H1 (cell line): Measurements from ENCODE around the gene FBLN2.

ENCODE experiments used
- ASH2L ChIP-seq: fragments of 200-600, 300-600 bp; sonication (generic); IDR thresholded peaks from one replicate; pipeline ENCODE4 v1.7.1; 2017; ENCODE audit warnings: low read length
- BACH1 ChIP-seq: IDR thresholded peaks from 2 replicates; pipeline ENCODE4 v1.6.1; 2012; ENCODE audit warnings: low read length, improper control_type of control experiment
- BCL11A ChIP-seq, 2 experiments: IDR thresholded peaks; one replicate each; pipeline ENCODE4 v1.6.1; 2011; ENCODE audit warnings: low read depth in 2 of 2, low read length in 2 of 2, mild to moderate bottlenecking in 2 of 2
- BRCA1 ChIP-seq: IDR thresholded peaks from 2 replicates; pipeline ENCODE4 v1.6.1; 2012; ENCODE audit warnings: low read depth, low read length, improper control_type of control experiment
- POLR2AphosphoS5 ChIP-seq: IDR thresholded peaks from 2 replicates; pipeline ENCODE4 v1.6.1; 2011; ENCODE audit warnings: low read depth, low read length
- TF ChIP-seq, protein P1 (sequence below), 3 experiments: IDR thresholded peaks; 1 replicate in 2 of 3; 2 replicates in 1 of 3; pipeline versions ENCODE4 v1.5.1 to v1.6.1; 2011; ENCODE audit warnings: low read length in 3 of 3, mild to moderate bottlenecking in 3 of 3, inconsistent platforms in 2 of 3, low read depth in 1 of 3, moderate library complexity in 1 of 3; ENCODE audit not compliant: insufficient read depth in 1 of 3; ENCODE audit errors: control extremely low read depth in 1 of 3

DNA sequence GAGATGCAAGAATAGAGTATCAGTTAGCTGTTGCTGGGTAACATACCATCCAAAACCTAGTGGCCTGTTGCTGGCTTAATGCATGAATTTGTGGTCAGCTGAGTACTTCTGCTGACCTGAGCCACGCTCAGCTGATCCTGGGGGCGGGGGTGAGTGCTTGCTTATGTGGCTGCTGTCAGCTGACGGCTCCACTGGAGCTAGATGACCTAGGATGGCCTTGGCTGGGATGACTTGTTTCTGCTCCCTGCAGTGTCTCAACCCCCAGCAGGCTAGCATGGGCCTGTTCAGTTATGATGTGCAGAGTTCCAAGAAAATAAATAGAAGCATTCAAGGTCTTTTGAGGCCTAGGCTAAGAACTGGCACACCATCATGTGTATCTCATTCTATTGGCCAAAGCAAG, 63.9 kb downstream of the FBLN2 start:
- TF ChIP-seq, protein P1, sequence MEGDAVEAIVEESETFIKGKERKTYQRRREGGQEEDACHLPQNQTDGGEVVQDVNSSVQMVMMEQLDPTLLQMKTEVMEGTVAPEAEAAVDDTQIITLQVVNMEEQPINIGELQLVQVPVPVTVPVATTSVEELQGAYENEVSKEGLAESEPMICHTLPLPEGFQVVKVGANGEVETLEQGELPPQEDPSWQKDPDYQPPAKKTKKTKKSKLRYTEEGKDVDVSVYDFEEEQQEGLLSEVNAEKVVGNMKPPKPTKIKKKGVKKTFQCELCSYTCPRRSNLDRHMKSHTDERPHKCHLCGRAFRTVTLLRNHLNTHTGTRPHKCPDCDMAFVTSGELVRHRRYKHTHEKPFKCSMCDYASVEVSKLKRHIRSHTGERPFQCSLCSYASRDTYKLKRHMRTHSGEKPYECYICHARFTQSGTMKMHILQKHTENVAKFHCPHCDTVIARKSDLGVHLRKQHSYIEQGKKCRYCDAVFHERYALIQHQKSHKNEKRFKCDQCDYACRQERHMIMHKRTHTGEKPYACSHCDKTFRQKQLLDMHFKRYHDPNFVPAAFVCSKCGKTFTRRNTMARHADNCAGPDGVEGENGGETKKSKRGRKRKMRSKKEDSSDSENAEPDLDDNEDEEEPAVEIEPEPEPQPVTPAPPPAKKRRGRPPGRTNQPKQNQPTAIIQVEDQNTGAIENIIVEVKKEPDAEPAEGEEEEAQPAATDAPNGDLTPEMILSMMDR (IDR thresholded peaks at IDR 0.05; ENCODE audit: control extremely low read depth in 1 of 3, insufficient read depth in 1 of 3, low read depth in 1 of 3, low read length in 3 of 3) = no peak
- TF ChIP-seq BRCA1 (no peak), BCL11A (IDR thresholded peaks at IDR 0.05; ENCODE audit: low read depth in 2 of 2, low read length in 2 of 2) (no peak), ASH2L (no peak), BACH1 (no peak), POLR2AphosphoS5 (no peak)
